Upper lobe of left lung (tissue), 6 donors: ENCODE measurements around the gene PHF21A. TPM values are rescaled to one million over a fixed set of nuclear protein-coding genes. Genes with fewer than 3 reads are reported as not detected.

ENCODE experiments used
- ATAC-seq, 2 donors: fragments of 200-7000 bp; cut with Tn5 transposase; one replicate each; pipeline ENCODE4 v1.9.1; 2022; ENCODE audit warnings: mild to moderate bottlenecking in 2 of 2, moderate library complexity in 2 of 2; ENCODE audit not compliant: low FRiP score in 2 of 2
- DNase-seq, 2 donors: peaks; one replicate each; pipeline ENCODE4 v3.0.0-alpha.2; 2019 to 2020
- H3K27ac ChIP-seq, 4 donors: fragments of 200-600 bp; sonication (generic); one replicate each; pipeline ENCODE4 v1.5.1; 2016 to 2019
- H3K27me3 ChIP-seq, 4 donors: fragments of 200-600 bp; sonication (generic); one replicate each; pipeline ENCODE4 v1.5.1; 2017 to 2019
- H3K36me3 ChIP-seq, 4 donors: fragments of 200-600 bp; sonication (generic); one replicate each; pipeline ENCODE4 v1.5.1; 2016 to 2019
- H3K4me1 ChIP-seq, 4 donors: fragments of 200-600 bp; sonication (generic); one replicate each; pipeline ENCODE4 v1.5.1; 2018 to 2019
- H3K4me3 ChIP-seq, 4 donors: fragments of 200-600 bp; sonication (generic); one replicate each; pipeline ENCODE4 v1.5.1; 2017 to 2019; ENCODE audit warnings: mild to moderate bottlenecking in 2 of 4, moderate library complexity in 1 of 4
- H3K9me3 ChIP-seq, 4 donors: fragments of 200-600 bp; sonication (generic); one replicate each; pipeline ENCODE4 v1.5.1; 2018 to 2019
- EP300 ChIP-seq, 4 donors: sonication (generic); formaldehyde crosslinking; IDR thresholded peaks; one replicate each; pipeline ENCODE4 v1.5.1; 2017; ENCODE audit warnings: antibody characterized with exemption in 4 of 4, control low read depth in 2 of 4
- POLR2A ChIP-seq, 4 donors: fragments of 450-650 bp; IDR thresholded peaks; one replicate each; pipeline ENCODE4 v1.5.1; 2016 to 2017; ENCODE audit warnings: antibody characterized with exemption in 4 of 4, mild to moderate bottlenecking in 2 of 4
- POLR2AphosphoS5 ChIP-seq, 2 donors: sonication (generic); formaldehyde crosslinking; IDR thresholded peaks; one replicate each; pipeline ENCODE4 v1.5.1; 2017; ENCODE audit warnings: antibody characterized with exemption in 2 of 2
- WGBS, 2 donors: methylation state at CpG; one replicate each; pipeline ENCODE4 v1.1.5; 2017 to 2018; 5-methylcytosine and 5-hydroxymethylcytosine counted together
- total RNA-seq, 6 donors: library from RNA; depleted of rRNA in 4 of 6; stranded (reverse); fragments of >200 nt in 4 of 6; gene quantifications; one replicate each; pipeline versions ENCODE4 v1.1.0 to v1.2.1, GENCODE V29; 2016 to 2021
- TF ChIP-seq, protein P1 (sequence below), 6 experiments: fragments of 450-650 bp in 4 of 6; fragments of 200-600 bp in 2 of 6; sonication (generic) in 2 of 6; IDR thresholded peaks; one replicate each; pipeline ENCODE4 v1.5.1; 2016 to 2019; ENCODE audit warnings: antibody characterized with exemption in 6 of 6
- donor health status: DM: no; HTN: no; CAD: no; lungs with moderate emphysema.
- donor health status: DM: no; HTN: yes; CAD: no; lungs with severe emphysema.

Gene PHF21A
- 10 to 100 TPM; 21.1 to 99.5 (median 52.2) TPM for total RNA-seq

DNA sequence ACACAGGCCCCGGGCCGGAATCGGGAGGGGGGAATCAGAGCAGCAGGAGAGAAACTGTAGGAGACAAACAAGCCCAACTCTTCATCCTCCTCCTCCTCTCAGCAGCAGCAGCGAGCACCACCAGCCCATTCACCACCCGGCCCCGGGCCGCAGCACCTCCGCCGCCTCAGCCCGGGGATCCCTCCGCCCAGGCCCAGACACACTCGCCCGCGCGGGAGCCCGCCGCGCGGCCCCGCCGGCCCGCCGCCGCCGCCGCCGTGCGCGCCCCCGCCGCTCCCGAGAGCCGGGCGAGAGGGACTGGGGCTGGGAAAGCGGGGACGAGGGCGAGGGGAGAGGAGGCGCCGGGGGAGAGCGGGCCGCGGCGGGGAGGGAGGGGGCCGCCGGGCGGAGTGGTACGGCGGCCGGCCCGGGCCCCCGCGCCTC lies at the start of gene PHF21A:
PHF21A (minus strand) TSS at position 154 of the 423 bp plus-strand sequence. CDS start 37,235 bp downstream, outside the sequence.
- 1 to 2% methylated on average over 7 to 27 of the region's 52 CpGs for WGBS, 2 donors
- Histone ChIP-seq H3K36me3 (no peaks in the 10 kb centered on the region), H3K27ac (peak within 1 kb of the TSS; percentile 92 to 98 (median 93)), H3K4me3 (peak within 1 kb of the TSS; percentile 89 to 96 (median 94)), H3K9me3 (no peaks in the 10 kb centered on the region), H3K4me1 (peaks cover 31 to 36% (median 34%) of the 10 kb centered on the region in 4 donors), H3K27me3 (no peaks in the 10 kb centered on the region)
- TF ChIP-seq POLR2AphosphoS5 (IDR thresholded peaks at IDR 0.05) (peak; percentile 67 to 79), POLR2A (IDR thresholded peaks at IDR 0.05) (peak in 3 of 4 donors; percentile 8 to 65 (median 23)), EP300 (IDR thresholded peaks at IDR 0.05) (no peak)
- TF ChIP-seq, protein P1, sequence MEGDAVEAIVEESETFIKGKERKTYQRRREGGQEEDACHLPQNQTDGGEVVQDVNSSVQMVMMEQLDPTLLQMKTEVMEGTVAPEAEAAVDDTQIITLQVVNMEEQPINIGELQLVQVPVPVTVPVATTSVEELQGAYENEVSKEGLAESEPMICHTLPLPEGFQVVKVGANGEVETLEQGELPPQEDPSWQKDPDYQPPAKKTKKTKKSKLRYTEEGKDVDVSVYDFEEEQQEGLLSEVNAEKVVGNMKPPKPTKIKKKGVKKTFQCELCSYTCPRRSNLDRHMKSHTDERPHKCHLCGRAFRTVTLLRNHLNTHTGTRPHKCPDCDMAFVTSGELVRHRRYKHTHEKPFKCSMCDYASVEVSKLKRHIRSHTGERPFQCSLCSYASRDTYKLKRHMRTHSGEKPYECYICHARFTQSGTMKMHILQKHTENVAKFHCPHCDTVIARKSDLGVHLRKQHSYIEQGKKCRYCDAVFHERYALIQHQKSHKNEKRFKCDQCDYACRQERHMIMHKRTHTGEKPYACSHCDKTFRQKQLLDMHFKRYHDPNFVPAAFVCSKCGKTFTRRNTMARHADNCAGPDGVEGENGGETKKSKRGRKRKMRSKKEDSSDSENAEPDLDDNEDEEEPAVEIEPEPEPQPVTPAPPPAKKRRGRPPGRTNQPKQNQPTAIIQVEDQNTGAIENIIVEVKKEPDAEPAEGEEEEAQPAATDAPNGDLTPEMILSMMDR (IDR thresholded peaks at IDR 0.05) = no peak
- DNase-seq = peak; percentile 88 to 98
- peak; percentile 91 to 96 for ATAC-seq

- Histone ChIP-seq H3K36me3 (no peaks in the 10 kb centered on the region), H3K4me1 (no peaks in the 10 kb centered on the region), H3K27me3 (no peaks in the 10 kb centered on the region), H3K9me3 (no peaks in the 10 kb centered on the region), H3K4me3 (no peak overlapping the region), H3K27ac (no peak overlapping the region)
- no peak for DNase-seq
- TF ChIP-seq POLR2AphosphoS5 (IDR thresholded peaks at IDR 0.05) = no peak
- no peak for TF ChIP-seq EP300 (IDR thresholded peaks at IDR 0.05)
- no peak for ATAC-seq
Observed at GRCh38 chr11:46170797-46171196, 49.5 kb upstream of the PHF21A start.

DNA sequence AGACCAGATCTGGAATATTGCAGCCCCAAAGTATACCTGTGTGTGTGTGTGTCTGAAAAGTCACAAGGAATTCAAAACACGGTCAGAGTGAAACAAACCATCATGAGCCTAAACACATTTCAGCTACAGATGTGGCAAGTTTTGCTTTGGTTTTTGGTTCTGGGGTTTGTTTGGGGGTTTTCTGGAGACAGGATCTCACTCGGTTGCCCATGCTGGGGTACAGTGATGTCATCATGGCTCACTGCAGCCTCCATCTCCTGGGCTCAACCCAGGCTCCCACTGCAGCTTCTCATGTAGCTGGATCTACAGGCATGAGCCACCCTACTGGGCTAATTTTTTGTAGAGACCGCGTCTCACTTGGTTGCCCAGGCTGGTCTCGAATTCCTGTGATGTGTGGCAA lies 41.4 kb upstream of the PHF21A start:
- ATAC-seq = no peak

GRCh38 chr11:46161201-46161600 lies 39.9 kb upstream of the PHF21A start:
- no peaks in the 10 kb centered on the region for H3K36me3 ChIP-seq
- no peaks in the 10 kb centered on the region for H3K27me3 ChIP-seq
- DNase-seq = no peak
- 82 to 92% methylated on average over 6 to 7 of the region's 7 CpGs for WGBS, 2 donors
- no peaks in the 10 kb centered on the region for H3K4me1 ChIP-seq
- H3K4me3 ChIP-seq = no peak overlapping the region
- no peak for TF ChIP-seq EP300 (IDR thresholded peaks at IDR 0.05)
- TF ChIP-seq POLR2AphosphoS5 (IDR thresholded peaks at IDR 0.05) = no peak
- no peak for TF ChIP-seq POLR2A (IDR thresholded peaks at IDR 0.05)
- H3K27ac ChIP-seq = no peak overlapping the region
- no peaks in the 10 kb centered on the region for H3K9me3 ChIP-seq
- ATAC-seq = no peak

More for the DNA sequence above, 41.4 kb upstream of the PHF21A start:
- H3K27me3 ChIP-seq = no peaks in the 10 kb centered on the region
- DNase-seq = no peak
- no peaks in the 10 kb centered on the region for H3K36me3 ChIP-seq
- no peak for TF ChIP-seq EP300 (IDR thresholded peaks at IDR 0.05)
- TF ChIP-seq POLR2A (IDR thresholded peaks at IDR 0.05) = no peak
- TF ChIP-seq, protein P1 (IDR thresholded peaks at IDR 0.05) = no peak
- TF ChIP-seq POLR2AphosphoS5 (IDR thresholded peaks at IDR 0.05) = no peak
- no peak overlapping the region for H3K27ac ChIP-seq
- H3K4me3 ChIP-seq = no peak overlapping the region
- 87 to 88% methylated on average over 4 to 5 of the region's 5 CpGs for WGBS, 2 donors
- no peaks in the 10 kb centered on the region for H3K4me1 ChIP-seq
- H3K9me3 ChIP-seq = no peaks in the 10 kb centered on the region

- Histone ChIP-seq H3K27me3 (no peaks in the 10 kb centered on the region), H3K36me3 (no peaks in the 10 kb centered on the region), H3K4me1 (no peaks in the 10 kb centered on the region), H3K9me3 (no peaks in the 10 kb centered on the region), H3K27ac (no peak overlapping the region), H3K4me3 (no peak overlapping the region)
- WGBS, 2 donors = 63 to 70% methylated on average over 3 of the region's 3 CpGs
- DNase-seq (no peak), ATAC-seq (no peak)
- no peak for TF ChIP-seq POLR2AphosphoS5 (IDR thresholded peaks at IDR 0.05)
- TF ChIP-seq EP300 (IDR thresholded peaks at IDR 0.05) = no peak
- TF ChIP-seq, protein P1 (IDR thresholded peaks at IDR 0.05) = no peak
- no peak for TF ChIP-seq POLR2A (IDR thresholded peaks at IDR 0.05)
Observed at GRCh38 chr11:46160100-46160499, 38.8 kb upstream of the PHF21A start.

DNA sequence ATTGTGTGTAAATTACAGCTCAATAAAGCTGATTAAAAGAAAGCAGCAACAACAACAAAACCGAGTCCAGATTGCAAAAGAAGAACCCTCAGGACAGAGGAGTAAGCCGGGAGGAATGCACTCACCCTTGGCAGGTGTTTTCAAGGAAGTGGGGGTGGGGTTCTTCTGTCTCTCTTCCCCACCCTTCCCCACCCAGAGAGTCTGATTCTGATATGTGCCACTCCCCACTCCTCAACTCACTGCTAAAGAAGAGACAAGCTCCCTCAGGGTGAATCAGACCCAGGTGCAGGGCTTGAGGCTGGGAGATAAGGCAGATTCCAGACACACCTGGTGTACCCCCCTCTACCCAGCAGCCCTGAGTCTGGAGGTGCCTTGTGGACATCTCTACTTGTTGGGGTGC lies 38.4 kb upstream of the PHF21A start:
- WGBS, 2 donors = 14% methylated on average over 2 of the region's 2 CpGs
- H3K36me3 ChIP-seq = no peaks in the 10 kb centered on the region
- ATAC-seq = no peak
- H3K4me1 ChIP-seq = no peaks in the 10 kb centered on the region
- DNase-seq = no peak
- no peaks in the 10 kb centered on the region for H3K27me3 ChIP-seq
- H3K27ac ChIP-seq = no peak overlapping the region
- no peaks in the 10 kb centered on the region for H3K9me3 ChIP-seq
- no peak overlapping the region for H3K4me3 ChIP-seq
- TF ChIP-seq EP300 (IDR thresholded peaks at IDR 0.05) (no peak), POLR2AphosphoS5 (IDR thresholded peaks at IDR 0.05) (no peak), POLR2A (IDR thresholded peaks at IDR 0.05) (no peak)
- TF ChIP-seq, protein P1 (IDR thresholded peaks at IDR 0.05) = no peak
